Natural killer cell (primary cell): Measurements from ENCODE around the gene SLC25A38. TPM values are rescaled to one million over a fixed set of nuclear protein-coding genes. Genes with fewer than 3 reads are reported as not detected.
A peak's percentile ranks its signal among the peaks of the same experiment; 100 is the strongest.

Experiments
- ATAC-seq, 3 donors: fragments of 150-1000 bp in 2 of 3; fragments of 200-7000 bp in 1 of 3; cut with Tn5 transposase; 1 replicate in 1 of 3; 2 replicates in 2 of 3; pipeline ENCODE4 v1.10.0; 2021; ENCODE audit warnings: mild to moderate bottlenecking in 2 of 3, moderate library complexity in 2 of 3
- DNase-seq, 2 donors: peaks; one replicate each; pipeline versions ENCODE4 v3.0.0 to v3.0.0-alpha.2; 2013 to 2021; ENCODE audit warnings: mixed read lengths in 1 of 2
- H3K27ac ChIP-seq: one replicate; pipeline ENCODE4 v1.5.1; 2013; ENCODE audit warnings: mild to moderate bottlenecking, low read length
- H3K27me3 ChIP-seq: one replicate; pipeline ENCODE4 v1.6.1; 2013; ENCODE audit warnings: low read length; ENCODE audit not compliant: control insufficient read depth, insufficient read depth
- H3K36me3 ChIP-seq: one replicate; pipeline ENCODE4 v1.6.1; 2013; ENCODE audit warnings: low read length; ENCODE audit not compliant: control insufficient read depth, insufficient read depth
- H3K4me1 ChIP-seq: one replicate; pipeline ENCODE4 v1.6.1; 2013; ENCODE audit warnings: low read length; ENCODE audit not compliant: control insufficient read depth, insufficient read depth
- H3K4me3 ChIP-seq: one replicate; pipeline ENCODE4 v1.5.1; 2013; ENCODE audit warnings: low read length
- H3K9me3 ChIP-seq: one replicate; pipeline ENCODE4 v1.6.1; 2013; ENCODE audit warnings: low read length; ENCODE audit not compliant: control insufficient read depth, insufficient read depth
- H3K27ac Mint-ChIP-seq, 2 donors: one replicate each; pipeline ENCODE4 v1.8.0; 2022; ENCODE audit warnings: mild to moderate bottlenecking in 2 of 2, mixed read lengths in 2 of 2, moderate library complexity in 1 of 2
- H3K27me3 Mint-ChIP-seq, 2 donors: one replicate each; pipeline ENCODE4 v1.8.0; 2022; ENCODE audit warnings: low read depth in 2 of 2, mixed read lengths in 2 of 2
- H3K36me3 Mint-ChIP-seq: one replicate; pipeline ENCODE4 v1.8.0; 2022; ENCODE audit warnings: mixed read lengths
- H3K4me1 Mint-ChIP-seq, 2 donors: one replicate each; pipeline ENCODE4 v1.8.0; 2022; ENCODE audit warnings: mixed read lengths in 2 of 2
- H3K4me3 Mint-ChIP-seq: one replicate; pipeline ENCODE4 v1.8.0; 2022; ENCODE audit warnings: mild to moderate bottlenecking, moderate library complexity, mixed read lengths
- H3K9me3 Mint-ChIP-seq, 2 donors: one replicate each; pipeline ENCODE4 v1.8.0; 2022; ENCODE audit warnings: mixed read lengths in 2 of 2
- WGBS: methylation state at CpG from one replicate; pipeline ENCODE4 v1.1.7; 2013; ENCODE audit warnings: missing lambda C conversion rate; ENCODE audit not compliant: insufficient coverage; 5-methylcytosine and 5-hydroxymethylcytosine counted together
- intact Hi-C: fragments of 100-400 bp; cut with micrococcal nuclease; formaldehyde crosslinking; loops from one replicate; pipeline ENCODE4 v1.14.2; 2022
- total RNA-seq, 4 donors: library from RNA; stranded (reverse); fragments of 120-200 nt in 1 of 4; gene quantifications; one replicate each; pipeline versions ENCODE4 v1.2.3 to v1.2.4, GENCODE V29; 2013 to 2022
- TF ChIP-seq, protein P1 (sequence below): fragments of 200-600 bp; IDR thresholded peaks from one replicate; pipeline ENCODE4 v1.8.0; 2022; ENCODE audit warnings: antibody characterized with exemption

The SLC25A38 gene
- total RNA-seq, 3 donors from 2014 or later (not counting 1 experiment from before 2014, with no cell fraction given): 40.0 to 44.7 (median 41.7) TPM

DNA sequence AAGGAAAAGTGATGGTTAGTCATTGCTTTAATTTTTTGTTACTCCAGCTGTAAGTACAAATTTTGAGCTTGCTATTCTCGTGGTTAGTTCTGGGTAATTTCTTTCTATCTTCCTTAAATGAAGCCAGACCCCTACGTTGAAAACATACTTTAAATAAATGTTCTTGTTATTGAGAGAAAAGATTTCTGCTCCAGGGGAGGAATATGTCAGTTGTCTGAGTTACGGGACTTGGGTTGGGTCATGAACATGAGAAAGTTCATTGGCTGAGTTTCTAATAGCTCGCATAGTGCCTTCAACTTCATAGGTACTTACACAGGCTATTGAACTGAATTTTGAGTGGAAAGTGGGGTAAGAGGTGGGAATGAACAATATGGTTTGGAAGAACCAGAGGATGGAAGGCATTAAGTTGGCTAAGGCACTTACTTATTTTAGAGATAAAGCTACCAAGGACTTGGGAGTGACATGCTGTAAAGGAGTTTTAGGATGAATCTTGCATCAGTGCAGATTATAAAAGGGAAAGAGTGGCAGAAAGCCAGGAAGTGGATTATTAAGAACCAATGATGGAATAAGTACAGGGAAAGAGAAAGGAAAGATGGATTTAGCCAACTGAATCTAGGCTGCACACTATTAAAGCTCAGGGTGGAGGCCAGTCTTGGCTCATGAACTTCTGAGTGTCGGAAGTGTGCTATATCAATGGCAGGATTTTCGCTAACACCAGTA is 24.8 kb downstream of the SLC25A38 start:
- no peaks in the 10 kb centered on the region for H3K9me3 ChIP-seq
- peak overlapping the region; percentile 96 for H3K4me3 Mint-ChIP-seq
- H3K36me3 Mint-ChIP-seq: peaks cover 20% of the 10 kb centered on the region
- no peaks in the 10 kb centered on the region for H3K27me3 Mint-ChIP-seq
- H3K27ac Mint-ChIP-seq: peak overlapping the region; percentile 96 to 98
- H3K4me1 Mint-ChIP-seq: peaks cover 41 to 43% of the 10 kb centered on the region in 2 donors
- intact Hi-C loops: loop anchor here (5.0 kb wide), 1 partner anchor 356 kb away; the partner anchor contains the start of genes SCN11A and WDR48
- TF ChIP-seq, protein P1, sequence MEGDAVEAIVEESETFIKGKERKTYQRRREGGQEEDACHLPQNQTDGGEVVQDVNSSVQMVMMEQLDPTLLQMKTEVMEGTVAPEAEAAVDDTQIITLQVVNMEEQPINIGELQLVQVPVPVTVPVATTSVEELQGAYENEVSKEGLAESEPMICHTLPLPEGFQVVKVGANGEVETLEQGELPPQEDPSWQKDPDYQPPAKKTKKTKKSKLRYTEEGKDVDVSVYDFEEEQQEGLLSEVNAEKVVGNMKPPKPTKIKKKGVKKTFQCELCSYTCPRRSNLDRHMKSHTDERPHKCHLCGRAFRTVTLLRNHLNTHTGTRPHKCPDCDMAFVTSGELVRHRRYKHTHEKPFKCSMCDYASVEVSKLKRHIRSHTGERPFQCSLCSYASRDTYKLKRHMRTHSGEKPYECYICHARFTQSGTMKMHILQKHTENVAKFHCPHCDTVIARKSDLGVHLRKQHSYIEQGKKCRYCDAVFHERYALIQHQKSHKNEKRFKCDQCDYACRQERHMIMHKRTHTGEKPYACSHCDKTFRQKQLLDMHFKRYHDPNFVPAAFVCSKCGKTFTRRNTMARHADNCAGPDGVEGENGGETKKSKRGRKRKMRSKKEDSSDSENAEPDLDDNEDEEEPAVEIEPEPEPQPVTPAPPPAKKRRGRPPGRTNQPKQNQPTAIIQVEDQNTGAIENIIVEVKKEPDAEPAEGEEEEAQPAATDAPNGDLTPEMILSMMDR: no peak
- H3K27ac ChIP-seq: no peak overlapping the region
- DNase-seq: no peak
- no peak overlapping the region for H3K4me3 ChIP-seq
- no peak for ATAC-seq
- H3K36me3 ChIP-seq: peaks cover 47% of the 10 kb centered on the region
- H3K9me3 Mint-ChIP-seq: no peaks in the 10 kb centered on the region
- no peaks in the 10 kb centered on the region for H3K27me3 ChIP-seq
- H3K4me1 ChIP-seq: peaks cover 19% of the 10 kb centered on the region
- WGBS: 91% methylated on average over 4 of the region's 6 CpGs

DNA sequence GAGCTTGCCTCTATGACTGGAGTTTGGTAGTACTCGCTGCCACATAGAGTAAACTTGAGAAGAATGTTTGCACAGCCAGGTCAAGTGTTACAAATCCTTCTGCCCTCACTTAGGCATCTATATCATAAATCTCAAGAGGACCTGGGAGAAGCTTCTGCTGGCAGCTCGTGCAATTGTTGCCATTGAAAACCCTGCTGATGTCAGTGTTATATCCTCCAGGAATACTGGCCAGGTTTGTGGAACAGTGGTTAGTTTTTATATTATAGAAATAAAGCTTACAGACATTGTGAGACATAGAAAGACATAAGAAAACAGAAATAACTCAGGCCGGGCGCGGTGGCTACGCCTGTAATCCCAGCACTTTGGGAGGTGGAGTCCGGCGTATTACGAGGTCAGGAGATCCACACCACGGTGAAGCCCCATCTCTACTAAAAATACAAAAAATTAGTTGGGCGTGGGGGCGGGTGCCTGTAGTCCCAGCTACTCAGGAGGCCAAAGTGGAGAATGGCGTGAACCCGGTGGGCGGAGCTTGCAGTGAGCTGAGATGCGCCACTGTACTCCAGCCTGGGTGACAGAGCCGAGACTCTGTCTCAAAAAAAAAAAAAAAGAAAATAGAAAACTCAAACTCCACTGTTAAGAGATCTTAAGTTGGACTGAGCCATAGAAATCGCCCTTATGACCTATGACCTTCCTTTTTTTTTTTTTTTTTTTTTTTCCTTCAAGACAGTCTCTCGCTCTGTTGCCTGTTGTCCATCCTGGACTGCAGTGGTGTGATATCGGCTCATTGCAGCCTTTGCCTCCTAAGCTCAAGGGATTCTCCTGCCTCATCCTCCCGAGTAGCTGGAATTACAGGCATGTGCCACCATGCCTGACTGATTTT is 25.6 kb downstream of the SLC25A38 start:
- Histone ChIP-seq H3K36me3 (peaks cover 55% of the 10 kb centered on the region), H3K9me3 (no peaks in the 10 kb centered on the region), H3K27me3 (no peaks in the 10 kb centered on the region), H3K4me1 (peaks cover 19% of the 10 kb centered on the region), H3K27ac (no peak overlapping the region), H3K4me3 (no peak overlapping the region)
- intact Hi-C loops: loop anchor here (5.0 kb wide), 1 partner anchor 356 kb away; the partner anchor contains the start of genes SCN11A and WDR48
- H3K9me3 Mint-ChIP-seq: no peaks in the 10 kb centered on the region
- DNase-seq: peak in 1 of 2 donors; percentile 49
- no peaks in the 10 kb centered on the region for H3K27me3 Mint-ChIP-seq
- H3K4me1 Mint-ChIP-seq: peaks cover 41 to 43% of the 10 kb centered on the region in 2 donors
- ATAC-seq: no peak
- H3K36me3 Mint-ChIP-seq: peaks cover 20% of the 10 kb centered on the region
- 79% methylated on average over 21 of the region's 21 CpGs for WGBS
- peak overlapping the region; percentile 96 to 98 for H3K27ac Mint-ChIP-seq
- peak overlapping the region; percentile 6 for H3K4me3 Mint-ChIP-seq
- TF ChIP-seq, protein P1: no peak

DNA sequence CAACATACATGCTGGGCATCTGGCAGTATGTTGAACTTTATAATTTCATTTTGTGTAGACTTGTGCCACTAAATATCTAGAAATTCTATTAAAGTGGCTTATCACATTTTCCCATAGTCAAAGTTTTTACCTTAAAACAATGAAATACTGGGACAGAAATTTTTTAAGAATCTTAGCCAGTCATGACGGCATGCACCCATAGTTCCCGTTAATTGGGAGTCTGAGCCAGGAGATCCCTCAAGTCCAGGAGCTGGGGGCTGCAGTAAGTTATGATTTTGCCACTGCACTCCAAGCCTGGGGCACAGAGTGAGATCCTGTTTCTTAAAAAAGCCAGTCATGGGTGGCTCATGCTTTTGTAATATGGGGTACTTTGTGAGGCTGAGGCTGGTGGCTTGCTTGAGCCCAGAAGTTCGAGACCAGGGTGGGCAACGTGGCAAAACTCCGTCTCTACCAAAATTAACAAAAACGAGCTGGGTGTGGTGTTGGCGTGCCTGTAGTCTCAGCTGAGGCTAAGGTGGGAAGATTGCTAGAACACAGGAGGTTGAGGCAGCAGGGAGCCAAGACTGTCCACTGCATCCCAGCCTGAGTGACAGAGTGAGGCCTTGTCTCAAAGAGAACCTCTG is 26.5 kb downstream of the SLC25A38 start:
- Mint-ChIP-seq H3K4me3 (peak overlapping the region; percentile 40), H3K4me1 (peaks cover 41 to 43% of the 10 kb centered on the region in 2 donors), H3K36me3 (peaks cover 20% of the 10 kb centered on the region), H3K27ac (peak overlapping the region; percentile 61 to 98), H3K9me3 (no peaks in the 10 kb centered on the region), H3K27me3 (no peaks in the 10 kb centered on the region)
- H3K4me3 ChIP-seq: no peak overlapping the region
- no peaks in the 10 kb centered on the region for H3K27me3 ChIP-seq
- TF ChIP-seq, protein P1: no peak
- ATAC-seq (no peak), DNase-seq (no peak)
- intact Hi-C loops: loop anchor here (5.0 kb wide), 1 partner anchor 357 kb away; the partner anchor contains the start of genes SCN11A and WDR48
- H3K4me1 ChIP-seq: peaks cover 19% of the 10 kb centered on the region
- H3K27ac ChIP-seq: no peak overlapping the region
- peaks cover 63% of the 10 kb centered on the region for H3K36me3 ChIP-seq
- H3K9me3 ChIP-seq: no peaks in the 10 kb centered on the region
- 75% methylated on average over 7 of the region's 7 CpGs for WGBS
